BE2C (cell line): Measurements from ENCODE around the gene APBA1.

Experiments used
- DNase-seq: peaks from one replicate; pipeline ENCODE4 v3.0.0-alpha.2; 2020
- H3K27me3 ChIP-seq: fragments of 250-450 bp; sonication (Bioruptor Pico); 2 replicates; pipeline ENCODE4 v1.5.1; 2020; ENCODE audit warnings: mild to moderate bottlenecking
- H3K36me3 ChIP-seq: fragments of 250-450 bp; sonication (Bioruptor Pico); 2 replicates; pipeline ENCODE4 v1.5.1; 2020; ENCODE audit warnings: mild to moderate bottlenecking
- H3K4me1 ChIP-seq: fragments of 250-450 bp; sonication (Bioruptor Pico); 2 replicates; pipeline ENCODE4 v1.5.1; 2020
- H3K4me3 ChIP-seq: 2 replicates; pipeline ENCODE4 v1.5.1; 2011; ENCODE audit warnings: low read depth, low read length
- H3K9me3 ChIP-seq: fragments of 250-450 bp; sonication (Bioruptor Pico); 2 replicates; pipeline ENCODE4 v1.5.1; 2020
- CTCF ChIP-seq: IDR thresholded peaks from 2 replicates; pipeline ENCODE4 v1.5.1; 2012; ENCODE audit warnings: mild to moderate bottlenecking, low read depth, low read length

The APBA1 gene

GRCh38 chr9:69653261-69653660 is 18.9 kb downstream of the APBA1 start:
- H3K4me3 ChIP-seq, result no peak overlapping the region
- 0 out of 2 replicates have a peak, but pooled peaks cover 2% of the 10 kb centered on the region for H3K4me1 ChIP-seq
- H3K27me3 ChIP-seq, result no peaks in the 10 kb centered on the region
- TF ChIP-seq CTCF, result no peak
- H3K36me3 ChIP-seq, result peaks cover 8% of the 10 kb centered on the region
- no peak for DNase-seq
- H3K9me3 ChIP-seq, result no peaks in the 10 kb centered on the region

GRCh38 chr9:69649566-69650250 is 22.5 kb downstream of the APBA1 start:
- Histone ChIP-seq H3K27me3 (no peaks in the 10 kb centered on the region), H3K36me3 (peaks cover 16% of the 10 kb centered on the region), H3K4me3 (no peak overlapping the region), H3K9me3 (no peaks in the 10 kb centered on the region), H3K4me1 (no peaks in the 10 kb centered on the region)
- no peak for DNase-seq
- TF ChIP-seq CTCF, result no peak

- no peak for TF ChIP-seq CTCF
- H3K9me3 ChIP-seq, result no peaks in the 10 kb centered on the region
- DNase-seq, result no peak
- H3K4me3 ChIP-seq, result no peak overlapping the region
- H3K36me3 ChIP-seq, result peaks cover 16% of the 10 kb centered on the region
- H3K4me1 ChIP-seq, result no peaks in the 10 kb centered on the region
- H3K27me3 ChIP-seq, result no peaks in the 10 kb centered on the region
Observed at GRCh38 chr9:69647804-69648203, 24.4 kb downstream of the APBA1 start.

GRCh38 chr9:69646810-69647209 is 25.4 kb downstream of the APBA1 start:
- Histone ChIP-seq H3K4me3 (no peak overlapping the region), H3K36me3 (peaks cover 16% of the 10 kb centered on the region), H3K27me3 (no peaks in the 10 kb centered on the region), H3K4me1 (no peaks in the 10 kb centered on the region), H3K9me3 (no peaks in the 10 kb centered on the region)
- DNase-seq, result no peak
- TF ChIP-seq CTCF, result no peak

- Histone ChIP-seq H3K4me1 (no peaks in the 10 kb centered on the region), H3K27me3 (no peaks in the 10 kb centered on the region), H3K9me3 (no peaks in the 10 kb centered on the region), H3K4me3 (no peak overlapping the region), H3K36me3 (peaks cover 19% of the 10 kb centered on the region)
- DNase-seq, result no peak
- no peak for TF ChIP-seq CTCF
Observed at GRCh38 chr9:69645488-69645887, 26.7 kb downstream of the APBA1 start.

- no peak for TF ChIP-seq CTCF
- H3K4me1 ChIP-seq, result no peaks in the 10 kb centered on the region
- H3K27me3 ChIP-seq, result no peaks in the 10 kb centered on the region
- no peak for DNase-seq
- H3K36me3 ChIP-seq, result peaks cover 13% of the 10 kb centered on the region
- H3K9me3 ChIP-seq, result no peaks in the 10 kb centered on the region
- no peak overlapping the region for H3K4me3 ChIP-seq
Observed at GRCh38 chr9:69643098-69643497, 29.1 kb downstream of the APBA1 start.
